SJSA1 (cell line): Measurements from ENCODE around the gene RADIL. TPM values are rescaled to one million over a fixed set of nuclear protein-coding genes. Genes with fewer than 3 reads are reported as not detected.
"Not testable (repeated sequence)": the region's sequence is repeated elsewhere in the genome, so short reads cannot be mapped to it uniquely, and the experiment has no call there.

Experiments used
- DNase-seq, 2 experiments: peaks; one replicate each; pipeline ENCODE4 v3.0.0-alpha.2; 2015 to 2020; ENCODE audit warnings: low spot score in 2 of 2, low read depth in 1 of 2
- H3K27ac ChIP-seq: fragments of 250-450 bp; sonication (Bioruptor Pico); 2 replicates; pipeline ENCODE4 v1.5.1; 2020; ENCODE audit warnings: mild to moderate bottlenecking, moderate library complexity
- H3K27me3 ChIP-seq: fragments of 250-450 bp; sonication (Bioruptor Pico); replicated peaks from 2 replicates; pipeline ENCODE4 v1.5.1; 2020; ENCODE audit warnings: mild to moderate bottlenecking, moderate library complexity
- H3K36me3 ChIP-seq: fragments of 250-450 bp; sonication (Bioruptor Pico); 2 replicates; pipeline ENCODE4 v1.5.1; 2020; ENCODE audit warnings: mild to moderate bottlenecking
- H3K4me1 ChIP-seq: fragments of 250-450 bp; sonication (Bioruptor Pico); replicated peaks from 2 replicates; pipeline ENCODE4 v1.6.1; 2021; ENCODE audit warnings: mild to moderate bottlenecking
- H3K4me3 ChIP-seq: fragments of 250-450 bp; sonication (Bioruptor Pico); 2 replicates; pipeline ENCODE4 v1.5.1; 2020; ENCODE audit warnings: mild to moderate bottlenecking
- H3K9me3 ChIP-seq: fragments of 250-450 bp; sonication (Bioruptor Pico); replicated peaks from 2 replicates; pipeline ENCODE4 v1.5.1; 2020; ENCODE audit warnings: mild to moderate bottlenecking
- total RNA-seq: library from RNA; depleted of rRNA; stranded (reverse); fragments of >200 nt; shearing (Covaris generic); gene quantifications from 2 replicates; pipeline ENCODE4 v1.2.3, GENCODE V29; 2014

RADIL gene
- total RNA-seq, 1 experiment from 2014 or later: 0.24 TPM

- H3K4me3 ChIP-seq: no peak overlapping the region
- H3K4me1 ChIP-seq: no peaks in the 10 kb centered on the region
- no peaks in the 10 kb centered on the region for H3K27me3 ChIP-seq
- no peaks in the 10 kb centered on the region for H3K9me3 ChIP-seq
- no peak overlapping the region for H3K27ac ChIP-seq
- no peak for DNase-seq
- H3K36me3 ChIP-seq: no peaks in the 10 kb centered on the region
Observed at GRCh38 chr7:4799508-4800268, 83.8 kb downstream of the RADIL start.

GRCh38 chr7:4798706-4799235, 84.7 kb downstream of the RADIL start:
- Histone ChIP-seq H3K4me1 (no peaks in the 10 kb centered on the region), H3K27ac (no peak overlapping the region), H3K4me3 (no peak overlapping the region), H3K27me3 (no peaks in the 10 kb centered on the region), H3K36me3 (no peaks in the 10 kb centered on the region; the same call in 1 of the 2 replicates), H3K9me3 (no peaks in the 10 kb centered on the region)
- no peak for DNase-seq

- Histone ChIP-seq H3K4me3 (no peak overlapping the region), H3K9me3 (no peaks in the 10 kb centered on the region), H3K4me1 (no peaks in the 10 kb centered on the region), H3K27ac (no peak overlapping the region), H3K27me3 (no peaks in the 10 kb centered on the region), H3K36me3 (peaks cover 3% of the 10 kb centered on the region)
- peak in 1 of 2 experiments; percentile 42 for DNase-seq
Observed at GRCh38 chr7:4797858-4798705, 85.4 kb downstream of the RADIL start.

GRCh38 chr7:4796453-4796852, 87.1 kb downstream of the RADIL start:
- H3K4me3 ChIP-seq: no peak overlapping the region
- H3K27me3 ChIP-seq: no peaks in the 10 kb centered on the region
- no peak for DNase-seq
- peaks cover 17% of the 10 kb centered on the region for H3K36me3 ChIP-seq
- H3K4me1 ChIP-seq: no peaks in the 10 kb centered on the region
- H3K27ac ChIP-seq: no peak overlapping the region
- no peaks in the 10 kb centered on the region for H3K9me3 ChIP-seq

- no peak for DNase-seq
- Histone ChIP-seq H3K27ac (no peak overlapping the region), H3K27me3 (no peaks in the 10 kb centered on the region), H3K36me3 (peaks cover 32% of the 10 kb centered on the region), H3K9me3 (no peaks in the 10 kb centered on the region), H3K4me1 (no peaks in the 10 kb centered on the region), H3K4me3 (no peak overlapping the region)
Observed at GRCh38 chr7:4794591-4795350, 88.7 kb downstream of the RADIL start.

- H3K4me1 ChIP-seq, H3K4me3 ChIP-seq, H3K9me3 ChIP-seq, H3K27me3 ChIP-seq, DNase-seq, H3K27ac ChIP-seq: not testable (repeated sequence)
- peaks cover 38% of the 10 kb centered on the region for H3K36me3 ChIP-seq
Observed at GRCh38 chr7:4794171-4794570, 89.3 kb downstream of the RADIL start.

GRCh38 chr7:4793385-4793993, 90.0 kb downstream of the RADIL start:
- not testable (repeated sequence) for H3K4me3 ChIP-seq, H3K9me3 ChIP-seq, H3K4me1 ChIP-seq, H3K27ac ChIP-seq, DNase-seq, H3K27me3 ChIP-seq
- H3K36me3 ChIP-seq: peaks cover 44% of the 10 kb centered on the region

- peaks cover 53% of the 10 kb centered on the region for H3K36me3 ChIP-seq
- no peaks in the 10 kb centered on the region for H3K9me3 ChIP-seq
- no peak overlapping the region for H3K4me3 ChIP-seq
- DNase-seq: no peak
- H3K27me3 ChIP-seq: no peaks in the 10 kb centered on the region
- no peak overlapping the region for H3K27ac ChIP-seq
- H3K4me1 ChIP-seq: no peaks in the 10 kb centered on the region
Observed at GRCh38 chr7:4792537-4793126, 90.9 kb downstream of the RADIL start.

GRCh38 chr7:4791738-4792536, 91.6 kb downstream of the RADIL start:
- no peak for DNase-seq
- H3K27me3 ChIP-seq: no peaks in the 10 kb centered on the region
- no peak overlapping the region for H3K4me3 ChIP-seq
- H3K36me3 ChIP-seq: peaks cover 60% of the 10 kb centered on the region
- no peaks in the 10 kb centered on the region for H3K9me3 ChIP-seq
- no peaks in the 10 kb centered on the region for H3K4me1 ChIP-seq
- H3K27ac ChIP-seq: no peak overlapping the region

- Histone ChIP-seq H3K27me3 (no peaks in the 10 kb centered on the region), H3K9me3 (no peaks in the 10 kb centered on the region), H3K4me1 (no peaks in the 10 kb centered on the region), H3K27ac (no peak overlapping the region), H3K4me3 (no peak overlapping the region), H3K36me3 (peaks cover 67% of the 10 kb centered on the region)
- no peak for DNase-seq
Observed at GRCh38 chr7:4791101-4791737, 92.3 kb downstream of the RADIL start.

- Histone ChIP-seq H3K36me3 (peaks cover 72% of the 10 kb centered on the region), H3K27ac (no peak overlapping the region), H3K27me3 (no peaks in the 10 kb centered on the region), H3K9me3 (no peaks in the 10 kb centered on the region), H3K4me1 (no peaks in the 10 kb centered on the region), H3K4me3 (no peak overlapping the region)
- DNase-seq: no peak
Observed at GRCh38 chr7:4790516-4790991, 93.0 kb downstream of the RADIL start.

GRCh38 chr7:4790078-4790465, 93.4 kb downstream of the RADIL start:
- no peaks in the 10 kb centered on the region for H3K9me3 ChIP-seq
- no peak for DNase-seq
- H3K27me3 ChIP-seq: no peaks in the 10 kb centered on the region
- H3K4me3 ChIP-seq: no peak overlapping the region
- no peak overlapping the region for H3K27ac ChIP-seq
- no peaks in the 10 kb centered on the region for H3K4me1 ChIP-seq
- peaks cover 76% of the 10 kb centered on the region for H3K36me3 ChIP-seq
